ENCODE data around the gene PCDHGA9.
"Not testable (repeated sequence)": the region's sequence is repeated elsewhere in the genome, so short reads cannot be mapped to it uniquely, and the experiment has no call there.

DNA sequence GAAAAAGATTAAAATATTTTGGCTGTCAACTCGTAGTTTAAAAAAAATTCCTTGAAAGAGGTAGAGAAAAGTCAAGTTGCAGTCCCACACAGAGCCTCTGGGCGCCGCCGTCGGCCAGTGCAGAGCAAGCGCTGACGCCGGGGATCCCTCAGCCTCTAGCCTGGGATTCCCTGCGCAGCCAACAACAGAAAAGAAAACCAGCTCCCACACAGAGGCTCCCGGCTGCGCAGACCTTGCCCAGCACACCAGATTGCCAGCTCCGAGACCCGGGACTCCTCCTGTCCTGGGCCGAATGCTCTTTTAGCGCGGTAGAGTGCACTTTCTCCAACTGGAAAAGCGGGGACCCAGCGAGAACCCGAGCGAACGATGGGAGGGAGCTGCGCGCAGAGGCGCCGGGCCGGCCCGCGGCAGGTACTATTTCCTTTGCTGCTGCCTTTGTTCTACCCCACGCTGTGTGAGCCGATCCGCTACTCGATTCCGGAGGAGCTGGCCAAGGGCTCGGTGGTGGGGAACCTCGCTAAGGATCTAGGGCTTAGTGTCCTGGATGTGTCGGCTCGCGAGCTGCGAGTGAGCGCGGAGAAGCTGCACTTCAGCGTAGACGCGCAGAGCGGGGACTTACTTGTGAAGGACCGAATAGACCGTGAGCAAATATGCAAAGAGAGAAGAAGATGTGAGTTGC, 15.1 kb downstream of the PCDHGA9 start, which contains the start of gene PCDHGB7:
- TF ChIP-seq, protein P1, sequence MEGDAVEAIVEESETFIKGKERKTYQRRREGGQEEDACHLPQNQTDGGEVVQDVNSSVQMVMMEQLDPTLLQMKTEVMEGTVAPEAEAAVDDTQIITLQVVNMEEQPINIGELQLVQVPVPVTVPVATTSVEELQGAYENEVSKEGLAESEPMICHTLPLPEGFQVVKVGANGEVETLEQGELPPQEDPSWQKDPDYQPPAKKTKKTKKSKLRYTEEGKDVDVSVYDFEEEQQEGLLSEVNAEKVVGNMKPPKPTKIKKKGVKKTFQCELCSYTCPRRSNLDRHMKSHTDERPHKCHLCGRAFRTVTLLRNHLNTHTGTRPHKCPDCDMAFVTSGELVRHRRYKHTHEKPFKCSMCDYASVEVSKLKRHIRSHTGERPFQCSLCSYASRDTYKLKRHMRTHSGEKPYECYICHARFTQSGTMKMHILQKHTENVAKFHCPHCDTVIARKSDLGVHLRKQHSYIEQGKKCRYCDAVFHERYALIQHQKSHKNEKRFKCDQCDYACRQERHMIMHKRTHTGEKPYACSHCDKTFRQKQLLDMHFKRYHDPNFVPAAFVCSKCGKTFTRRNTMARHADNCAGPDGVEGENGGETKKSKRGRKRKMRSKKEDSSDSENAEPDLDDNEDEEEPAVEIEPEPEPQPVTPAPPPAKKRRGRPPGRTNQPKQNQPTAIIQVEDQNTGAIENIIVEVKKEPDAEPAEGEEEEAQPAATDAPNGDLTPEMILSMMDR (IDR thresholded peaks at IDR 0.05; ENCODE audit: low read depth, low read length, poor library complexity, severe bottlenecking) = not testable (repeated sequence)
- not testable (repeated sequence) for TF ChIP-seq EZH2phosphoT487 (IDR thresholded peaks at IDR 0.05; ENCODE audit: borderline replicate concordance, low read length)
